ENCODE results near the gene SLC9A2.

The SLC9A2 gene

GRCh38 chr2:102735416-102736109 is 116.2 kb downstream of the SLC9A2 start:
- no peak for DNase-seq

GRCh38 chr2:102736110-102736409 is 116.7 kb downstream of the SLC9A2 start:
- no peak for DNase-seq

DNA sequence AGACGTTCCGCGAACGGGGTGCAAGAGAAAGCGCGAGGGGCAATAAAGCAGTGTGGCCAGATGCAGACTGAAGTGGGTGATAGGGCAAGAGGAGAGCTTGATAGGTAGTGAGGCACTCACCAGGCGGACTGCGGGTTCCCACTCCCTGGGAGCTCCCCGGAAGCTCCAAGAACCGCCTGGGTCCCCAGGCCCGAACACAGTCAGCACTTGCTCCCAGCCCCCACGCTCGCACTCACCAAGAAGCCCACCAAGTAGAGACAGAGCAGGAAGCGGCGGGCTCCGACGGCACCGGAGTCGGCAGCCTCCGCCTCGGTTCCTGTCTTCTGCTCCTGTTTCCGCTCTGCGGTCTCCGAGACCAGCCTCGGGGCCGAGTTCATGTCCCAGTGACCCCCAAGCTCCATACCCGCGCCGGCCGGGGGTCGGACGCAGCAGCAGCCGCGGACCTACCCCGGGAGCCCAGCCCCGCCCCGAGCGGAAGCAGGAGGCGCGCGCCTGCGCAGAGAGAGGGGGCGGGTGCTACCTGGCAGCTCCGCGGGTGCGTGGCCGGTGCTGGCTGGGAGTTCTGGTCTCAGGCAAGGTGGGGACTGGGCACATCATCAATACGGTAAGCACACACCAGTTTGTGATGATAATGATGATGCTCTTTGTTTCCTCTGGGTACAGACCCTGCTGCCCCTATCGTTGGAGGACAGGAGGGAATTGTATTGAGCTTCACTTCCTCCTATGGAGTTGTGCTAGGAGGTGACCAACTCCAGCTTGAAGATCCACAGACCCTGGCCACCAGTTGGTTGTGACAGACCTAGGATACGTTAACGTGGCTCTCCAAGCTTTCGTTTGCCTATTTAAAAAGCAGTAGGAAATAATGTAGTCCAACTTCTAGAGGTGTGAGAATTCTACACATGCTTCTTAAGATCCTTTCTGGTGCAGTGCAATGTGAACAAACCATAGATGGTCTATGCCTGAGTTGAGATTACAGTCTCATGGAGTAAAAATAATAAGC is 117.4 kb downstream of the SLC9A2 start:
- peak; percentile 84 for DNase-seq

- DNase-seq = no peak
Measured at GRCh38 chr2:102737431-102737830, 118.1 kb downstream of the SLC9A2 start.

DNA sequence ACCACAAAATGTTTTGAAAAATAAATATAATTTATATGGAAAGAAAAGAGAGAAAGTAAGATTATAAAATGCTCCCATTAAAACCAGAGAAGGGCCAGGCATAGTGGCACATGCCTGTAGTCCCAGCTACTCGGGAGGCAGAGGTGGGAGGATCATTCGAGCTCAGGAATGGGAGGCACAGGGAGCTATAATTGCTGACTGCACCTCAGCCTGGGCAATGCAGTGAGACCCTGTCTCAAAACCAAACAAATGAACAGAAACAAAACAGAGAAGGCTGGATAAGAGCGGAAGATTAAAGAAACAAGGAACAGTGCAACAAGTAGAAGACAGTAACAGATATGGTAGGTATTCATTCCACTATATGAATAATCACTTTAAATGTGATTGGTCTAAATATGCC is 123.9 kb downstream of the SLC9A2 start:
- DNase-seq = no peak

DNA sequence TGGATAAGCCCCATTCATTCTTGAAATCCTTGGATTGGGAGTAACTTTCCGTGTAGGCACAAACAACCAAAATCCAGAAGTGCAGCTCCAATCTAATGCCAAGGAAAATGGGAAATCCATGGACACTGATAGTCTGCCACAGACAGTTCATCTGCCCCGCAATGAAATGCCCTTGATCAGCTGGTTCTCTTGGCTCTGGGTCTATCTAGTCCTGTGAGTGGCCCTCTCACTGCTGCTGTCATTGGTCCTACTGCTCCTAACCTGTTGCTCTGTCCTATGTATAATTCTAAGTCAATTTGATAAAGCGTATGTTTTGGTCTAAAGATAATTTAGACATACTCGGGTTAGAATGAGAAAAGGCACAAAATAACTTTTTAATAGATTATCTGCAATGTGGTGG is 128.8 kb downstream of the SLC9A2 start:
- DNase-seq = no peak

GRCh38 chr2:102749938-102750337 is 130.6 kb downstream of the SLC9A2 start:
- DNase-seq = no peak

DNA sequence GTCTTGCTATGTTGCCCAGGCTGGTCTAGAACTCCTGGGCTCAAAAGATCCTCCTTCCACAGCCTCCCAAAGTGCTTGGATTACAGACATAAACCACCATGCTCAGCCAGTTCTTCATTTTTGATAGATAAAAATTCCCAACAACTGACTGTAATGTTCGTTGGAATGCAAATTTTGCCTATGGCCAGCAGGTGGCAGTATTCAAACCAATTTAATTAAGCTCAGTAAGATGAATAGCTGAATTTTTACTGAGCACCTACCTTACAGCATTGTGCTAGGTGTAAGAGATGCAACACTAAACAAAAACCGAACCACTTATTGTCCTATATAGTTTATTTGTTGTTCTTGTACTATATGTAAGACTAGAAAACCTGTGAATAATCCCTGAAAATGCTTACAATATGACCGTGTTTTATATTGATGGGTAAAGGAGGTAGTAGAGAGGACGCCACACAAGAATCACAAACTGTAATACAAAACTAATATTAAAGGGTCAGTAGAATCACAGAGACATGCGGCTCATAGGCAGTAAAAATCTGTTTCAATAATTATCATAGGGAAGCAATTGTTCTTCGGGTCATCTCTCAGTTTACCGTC is 134.3 kb downstream of the SLC9A2 start:
- DNase-seq = peak; percentile 48

GRCh38 chr2:102754456-102755145 is 135.2 kb downstream of the SLC9A2 start:
- DNase-seq = no peak

DNA sequence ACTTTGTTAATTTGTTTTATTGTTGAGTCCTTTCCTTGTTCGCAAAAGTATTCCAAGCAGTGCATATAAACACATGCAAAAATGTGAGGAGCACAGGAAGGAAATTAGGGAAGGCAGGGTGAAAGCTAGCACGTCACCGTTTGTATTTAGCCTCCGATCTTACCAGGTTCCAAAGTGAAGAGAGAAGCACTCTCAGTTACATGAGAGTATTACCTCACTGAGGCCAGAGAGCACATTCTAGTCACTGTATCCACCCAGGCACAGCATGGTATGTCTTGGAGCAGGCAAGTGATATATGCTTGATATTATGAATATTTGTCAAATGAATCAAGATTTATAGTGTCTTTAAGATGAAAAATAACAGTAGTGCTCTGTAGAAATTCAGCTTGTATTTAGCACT is 135.9 kb downstream of the SLC9A2 start:
- DNase-seq = no peak

DNA sequence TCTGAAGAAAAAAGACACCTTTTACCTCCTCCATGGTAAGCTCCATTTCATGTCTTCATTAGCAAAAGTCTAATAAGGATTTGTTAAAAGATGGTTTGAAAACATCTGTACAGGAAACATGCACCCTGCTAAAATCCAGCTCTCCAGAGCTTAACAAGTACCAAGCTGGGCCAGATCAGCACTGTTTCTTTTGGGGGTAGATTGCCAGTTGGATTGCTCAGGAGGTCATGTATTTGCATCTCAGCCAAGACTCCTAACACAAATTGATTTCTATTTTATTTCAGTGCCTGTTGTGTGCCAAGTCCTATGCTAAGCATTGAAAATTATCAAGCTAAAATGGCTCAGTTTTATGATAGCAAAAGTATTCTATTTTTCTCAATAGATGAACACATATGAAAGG is 139.1 kb downstream of the SLC9A2 start:
- DNase-seq = no peak
